ENCODE results near the gene CDH6.

Gene CDH6

DNA sequence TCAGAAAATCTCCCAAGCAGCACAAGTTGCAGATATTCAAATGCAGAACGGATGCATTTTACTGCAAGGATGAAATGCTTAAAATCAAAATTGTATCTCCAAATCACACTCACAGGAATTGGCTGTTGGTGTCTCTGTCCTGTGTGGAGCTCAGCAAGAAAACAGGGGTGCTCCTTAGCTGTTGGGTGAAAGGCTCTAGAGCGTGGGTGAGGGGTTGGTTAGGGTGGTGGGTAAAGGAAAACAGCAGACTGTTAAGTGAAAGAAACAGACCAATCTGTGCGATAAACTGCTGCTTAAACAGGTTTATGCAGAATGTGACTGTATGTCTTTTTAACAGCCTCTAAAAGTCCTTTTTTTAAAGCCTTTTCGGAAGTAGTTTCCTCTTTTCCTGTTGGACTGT, 19.8 kb downstream of the CDH6 start:
- Histone ChIP-seq H3K4me3 (ENCODE audit: low read depth in 1 of 2, low read length in 1 of 2) (no peak overlapping the region), H3K27me3 (no peaks in the 10 kb centered on the region), H3K36me3 (no peaks in the 10 kb centered on the region), H3K27ac (no peak overlapping the region), H3K9me3 (no peaks in the 10 kb centered on the region), H3K4me1 (ENCODE audit: control insufficient read depth in 1 of 2, insufficient read depth in 1 of 2, low read depth in 1 of 2, low read length in 1 of 2) (no peaks in the 10 kb centered on the region)
- TF ChIP-seq, protein P1, sequence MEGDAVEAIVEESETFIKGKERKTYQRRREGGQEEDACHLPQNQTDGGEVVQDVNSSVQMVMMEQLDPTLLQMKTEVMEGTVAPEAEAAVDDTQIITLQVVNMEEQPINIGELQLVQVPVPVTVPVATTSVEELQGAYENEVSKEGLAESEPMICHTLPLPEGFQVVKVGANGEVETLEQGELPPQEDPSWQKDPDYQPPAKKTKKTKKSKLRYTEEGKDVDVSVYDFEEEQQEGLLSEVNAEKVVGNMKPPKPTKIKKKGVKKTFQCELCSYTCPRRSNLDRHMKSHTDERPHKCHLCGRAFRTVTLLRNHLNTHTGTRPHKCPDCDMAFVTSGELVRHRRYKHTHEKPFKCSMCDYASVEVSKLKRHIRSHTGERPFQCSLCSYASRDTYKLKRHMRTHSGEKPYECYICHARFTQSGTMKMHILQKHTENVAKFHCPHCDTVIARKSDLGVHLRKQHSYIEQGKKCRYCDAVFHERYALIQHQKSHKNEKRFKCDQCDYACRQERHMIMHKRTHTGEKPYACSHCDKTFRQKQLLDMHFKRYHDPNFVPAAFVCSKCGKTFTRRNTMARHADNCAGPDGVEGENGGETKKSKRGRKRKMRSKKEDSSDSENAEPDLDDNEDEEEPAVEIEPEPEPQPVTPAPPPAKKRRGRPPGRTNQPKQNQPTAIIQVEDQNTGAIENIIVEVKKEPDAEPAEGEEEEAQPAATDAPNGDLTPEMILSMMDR (IDR thresholded peaks at IDR 0.05), result no peak

DNA sequence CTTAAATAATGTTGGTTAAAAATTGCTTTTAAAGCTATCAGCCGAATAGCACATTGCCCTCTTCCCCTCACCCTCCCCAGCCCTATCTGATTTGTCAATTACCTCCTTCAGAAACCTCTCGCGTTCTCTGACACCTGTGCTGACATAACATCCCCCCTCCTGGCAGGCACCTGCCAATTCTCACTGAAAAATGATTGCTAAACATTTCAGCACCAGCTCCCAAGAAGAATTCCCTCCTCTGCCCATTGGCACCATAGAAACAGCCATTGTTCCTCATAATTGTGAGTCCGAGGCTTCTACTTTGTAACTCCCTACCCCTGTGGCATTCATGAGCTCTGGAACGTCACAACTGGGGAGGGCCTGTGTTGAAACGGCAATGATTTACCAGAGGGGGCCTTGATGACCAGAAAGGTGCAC, 20.2 kb downstream of the CDH6 start:
- no peak overlapping the region for H3K4me3 ChIP-seq (ENCODE audit: low read depth in 1 of 2, low read length in 1 of 2)
- H3K4me1 ChIP-seq (ENCODE audit: control insufficient read depth in 1 of 2, insufficient read depth in 1 of 2, low read depth in 1 of 2, low read length in 1 of 2), result no peaks in the 10 kb centered on the region
- H3K27me3 ChIP-seq, result no peaks in the 10 kb centered on the region
- no peaks in the 10 kb centered on the region for H3K36me3 ChIP-seq
- H3K9me3 ChIP-seq, result no peaks in the 10 kb centered on the region
- no peak overlapping the region for H3K27ac ChIP-seq
- TF ChIP-seq, protein P1 (IDR thresholded peaks at IDR 0.05), result no peak

DNA sequence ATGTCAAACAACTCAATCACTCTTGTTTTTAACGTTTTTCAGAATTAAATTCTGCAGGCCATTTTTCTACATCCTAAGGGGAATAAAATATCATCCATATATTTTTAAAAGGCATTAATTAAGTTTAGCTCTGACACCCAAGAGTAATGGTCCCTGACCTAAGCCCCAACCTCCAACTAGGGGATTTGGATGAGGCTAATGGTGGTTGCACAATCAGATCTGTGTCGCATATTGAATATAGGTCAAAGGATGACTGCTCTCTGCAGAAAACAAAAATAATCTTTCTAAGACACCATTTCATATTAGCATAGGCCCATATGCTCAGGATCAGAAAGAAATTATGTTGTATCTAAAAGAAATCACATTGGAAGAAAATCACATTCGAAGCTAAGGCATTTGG, 20.7 kb downstream of the CDH6 start:
- Histone ChIP-seq H3K27ac (no peak overlapping the region), H3K36me3 (no peaks in the 10 kb centered on the region), H3K4me3 (ENCODE audit: low read depth in 1 of 2, low read length in 1 of 2) (no peak overlapping the region), H3K9me3 (no peaks in the 10 kb centered on the region), H3K27me3 (no peaks in the 10 kb centered on the region), H3K4me1 (ENCODE audit: control insufficient read depth in 1 of 2, insufficient read depth in 1 of 2, low read depth in 1 of 2, low read length in 1 of 2) (no peaks in the 10 kb centered on the region)
- TF ChIP-seq, protein P1 (IDR thresholded peaks at IDR 0.05), result no peak

DNA sequence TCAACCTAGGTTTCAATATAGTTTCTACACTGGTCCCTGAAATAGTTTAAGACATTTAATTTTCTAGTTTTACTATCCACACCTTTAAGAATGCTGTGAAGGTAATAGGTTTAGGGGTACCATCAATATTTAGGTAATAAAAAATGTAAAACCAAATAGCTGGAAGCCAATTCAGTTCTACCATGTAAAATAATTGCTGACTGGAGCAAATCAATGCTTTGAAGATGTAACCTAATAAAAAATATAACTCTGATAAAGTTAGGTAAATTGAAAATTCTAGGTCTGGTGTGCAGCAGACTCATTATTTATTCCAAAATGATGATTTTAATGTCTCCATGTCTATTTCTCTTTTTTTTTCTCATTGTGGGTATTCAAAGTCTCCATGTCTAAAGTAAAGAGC, 21.8 kb downstream of the CDH6 start:
- H3K4me1 ChIP-seq (ENCODE audit: control insufficient read depth in 1 of 2, insufficient read depth in 1 of 2, low read depth in 1 of 2, low read length in 1 of 2), result no peaks in the 10 kb centered on the region
- no peaks in the 10 kb centered on the region for H3K9me3 ChIP-seq
- TF ChIP-seq, protein P1 (IDR thresholded peaks at IDR 0.05), result no peak
- no peak overlapping the region for H3K4me3 ChIP-seq (ENCODE audit: low read depth in 1 of 2, low read length in 1 of 2)
- H3K27ac ChIP-seq, result no peak overlapping the region
- H3K27me3 ChIP-seq, result no peaks in the 10 kb centered on the region
- H3K36me3 ChIP-seq, result no peaks in the 10 kb centered on the region

DNA sequence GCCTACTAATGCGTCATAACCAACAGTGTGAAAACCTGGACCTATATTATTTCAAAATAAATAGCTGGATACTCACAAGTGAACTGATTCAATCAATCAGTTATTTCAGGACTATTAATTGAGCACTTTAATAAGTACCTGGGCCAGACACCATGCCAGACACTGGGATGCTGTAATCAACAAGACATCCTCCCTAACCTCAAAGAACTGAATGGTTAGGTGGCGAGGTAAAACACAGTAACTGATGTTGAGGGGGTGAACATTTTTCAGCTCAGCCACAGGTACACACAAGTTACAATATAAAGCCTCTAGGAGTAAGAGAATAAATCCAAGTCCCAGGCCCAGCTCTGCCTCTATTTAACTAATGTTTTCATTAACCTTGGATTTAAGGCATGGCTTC, 24.0 kb downstream of the CDH6 start:
- Histone ChIP-seq H3K27ac (no peak overlapping the region), H3K4me1 (ENCODE audit: control insufficient read depth in 1 of 2, insufficient read depth in 1 of 2, low read depth in 1 of 2, low read length in 1 of 2) (no peaks in the 10 kb centered on the region), H3K4me3 (ENCODE audit: low read depth in 1 of 2, low read length in 1 of 2) (no peak overlapping the region), H3K36me3 (no peaks in the 10 kb centered on the region), H3K27me3 (no peaks in the 10 kb centered on the region), H3K9me3 (no peaks in the 10 kb centered on the region)
- TF ChIP-seq, protein P1 (IDR thresholded peaks at IDR 0.05), result no peak

DNA sequence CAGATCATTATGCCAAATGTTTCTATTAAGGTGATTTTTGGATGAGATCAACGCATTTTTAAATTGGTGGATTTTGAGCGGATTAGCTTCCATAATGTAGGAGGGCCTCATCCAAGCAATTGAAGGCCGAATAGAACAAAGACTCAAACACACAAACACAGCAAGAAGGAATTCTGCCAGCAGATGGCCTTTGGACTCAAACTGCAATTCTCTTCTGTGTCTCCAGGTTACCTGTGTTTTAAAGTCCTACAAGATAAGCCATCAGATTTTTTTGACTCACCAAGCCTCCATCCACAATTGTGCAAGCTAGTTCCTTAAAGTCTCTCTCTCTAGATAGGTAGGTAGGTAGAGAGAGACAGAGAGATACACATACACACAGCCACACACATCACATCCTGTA, 25.5 kb downstream of the CDH6 start:
- H3K36me3 ChIP-seq, result no peaks in the 10 kb centered on the region

More for the DNA sequence above, 25.5 kb downstream of the CDH6 start:
- H3K4me1 ChIP-seq (ENCODE audit: control insufficient read depth in 1 of 2, insufficient read depth in 1 of 2, low read depth in 1 of 2, low read length in 1 of 2), result no peaks in the 10 kb centered on the region
- no peaks in the 10 kb centered on the region for H3K27me3 ChIP-seq
- TF ChIP-seq, protein P1 (IDR thresholded peaks at IDR 0.05), result no peak
- no peak overlapping the region for H3K4me3 ChIP-seq (ENCODE audit: low read depth in 1 of 2, low read length in 1 of 2)
- no peak overlapping the region for H3K27ac ChIP-seq
- no peaks in the 10 kb centered on the region for H3K9me3 ChIP-seq

Data from neutrophil (primary cell).